Activated T-helper 17 cell treated with anti-CD3 and anti-CD28 coated beads, Interleukin-2, amount 50 U/mL, for 72 hours (primary cell): ENCODE results near the gene TCOF1. TPM values are rescaled to one million over a fixed set of nuclear protein-coding genes. Genes with fewer than 3 reads are reported as not detected.

Experiments used
- ATAC-seq: fragments of 150-1000 bp; cut with Tn5 transposase; replicated peaks from 2 replicates; pipeline ENCODE4 v1.10.0; 2021; ENCODE audit warnings: mild to moderate bottlenecking, moderate library complexity
- H3K27ac Mint-ChIP-seq: one replicate; pipeline ENCODE4 v1.8.0; 2022; ENCODE audit warnings: mixed read lengths
- H3K27me3 Mint-ChIP-seq: one replicate; pipeline ENCODE4 v1.8.0; 2022; ENCODE audit warnings: mixed read lengths
- H3K36me3 Mint-ChIP-seq: one replicate; pipeline ENCODE4 v1.8.0; 2022; ENCODE audit warnings: low read depth, mild to moderate bottlenecking, mixed read lengths
- H3K4me1 Mint-ChIP-seq: one replicate; pipeline ENCODE4 v1.8.0; 2022; ENCODE audit warnings: mixed read lengths
- H3K4me3 Mint-ChIP-seq: one replicate; pipeline ENCODE4 v1.8.0; 2022; ENCODE audit warnings: mild to moderate bottlenecking, mixed read lengths
- H3K9me3 Mint-ChIP-seq: one replicate; pipeline ENCODE4 v1.8.0; 2022; ENCODE audit warnings: mixed read lengths
- total RNA-seq, 2 donors: library from RNA; stranded (reverse); gene quantifications; one replicate each; pipeline ENCODE4 v1.2.3, GENCODE V29; 2022

TCOF1 gene
- total RNA-seq, 2 donors from 2014 or later, result 55.3 to 117 TPM

- no peak for ATAC-seq
- H3K36me3 Mint-ChIP-seq, result no peaks in the 10 kb centered on the region
Measured at GRCh38 chr5:150318613-150319483, 38.6 kb upstream of the TCOF1 start.

GRCh38 chr5:150319484-150319790, 38.1 kb upstream of the TCOF1 start:
- Mint-ChIP-seq H3K27me3 (peaks cover 5% of the 10 kb centered on the region), H3K27ac (no peak overlapping the region), H3K4me1 (no peaks in the 10 kb centered on the region), H3K9me3 (no peaks in the 10 kb centered on the region), H3K36me3 (no peaks in the 10 kb centered on the region), H3K4me3 (no peak overlapping the region)
- ATAC-seq, result no peak

More at GRCh38 chr5:150318613-150319483, 38.6 kb upstream of the TCOF1 start:
- no peaks in the 10 kb centered on the region for H3K4me1 Mint-ChIP-seq
- H3K27ac Mint-ChIP-seq, result no peak overlapping the region
- H3K4me3 Mint-ChIP-seq, result no peak overlapping the region
- peaks cover 5% of the 10 kb centered on the region for H3K27me3 Mint-ChIP-seq
- no peaks in the 10 kb centered on the region for H3K9me3 Mint-ChIP-seq

GRCh38 chr5:150320044-150320613, 37.4 kb upstream of the TCOF1 start:
- Mint-ChIP-seq H3K27ac (no peak overlapping the region), H3K27me3 (peaks cover 5% of the 10 kb centered on the region), H3K4me3 (no peak overlapping the region), H3K4me1 (no peaks in the 10 kb centered on the region), H3K36me3 (no peaks in the 10 kb centered on the region), H3K9me3 (no peaks in the 10 kb centered on the region)
- no peak for ATAC-seq

DNA sequence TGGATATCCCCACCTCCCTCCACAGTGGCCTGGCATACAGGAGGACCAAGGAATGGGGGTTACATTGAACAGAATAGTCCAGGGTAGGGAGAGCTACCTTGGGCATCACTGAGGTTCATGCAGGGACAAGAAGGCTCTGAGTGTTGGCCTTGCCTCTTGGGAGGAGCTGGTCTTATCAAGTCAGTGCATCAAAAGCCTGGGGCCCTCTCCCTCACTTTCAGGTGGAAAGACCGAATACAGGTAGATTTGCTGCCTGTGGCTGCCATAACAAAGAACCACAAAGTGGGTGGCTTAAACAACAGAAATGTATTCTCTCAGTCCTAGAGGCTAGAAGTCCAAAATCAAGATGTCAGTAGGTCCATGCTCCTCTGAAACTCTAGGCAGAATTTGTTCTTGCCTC, 36.3 kb upstream of the TCOF1 start:
- no peaks in the 10 kb centered on the region for H3K9me3 Mint-ChIP-seq
- no peak overlapping the region for H3K4me3 Mint-ChIP-seq
- no peak for ATAC-seq
- peaks cover 5% of the 10 kb centered on the region for H3K27me3 Mint-ChIP-seq
- H3K4me1 Mint-ChIP-seq, result no peaks in the 10 kb centered on the region
- H3K36me3 Mint-ChIP-seq, result no peaks in the 10 kb centered on the region
- H3K27ac Mint-ChIP-seq, result no peak overlapping the region

GRCh38 chr5:150321784-150322183, 35.7 kb upstream of the TCOF1 start:
- H3K9me3 Mint-ChIP-seq, result no peaks in the 10 kb centered on the region
- peaks cover 5% of the 10 kb centered on the region for H3K27me3 Mint-ChIP-seq
- no peak overlapping the region for H3K4me3 Mint-ChIP-seq
- no peak for ATAC-seq
- H3K27ac Mint-ChIP-seq, result no peak overlapping the region
- H3K4me1 Mint-ChIP-seq, result no peaks in the 10 kb centered on the region
- no peaks in the 10 kb centered on the region for H3K36me3 Mint-ChIP-seq

- ATAC-seq, result no peak
- Mint-ChIP-seq H3K4me3 (no peak overlapping the region), H3K4me1 (no peaks in the 10 kb centered on the region), H3K36me3 (no peaks in the 10 kb centered on the region), H3K9me3 (no peaks in the 10 kb centered on the region), H3K27me3 (peaks cover 5% of the 10 kb centered on the region), H3K27ac (no peak overlapping the region)
Measured at GRCh38 chr5:150322202-150322601, 35.3 kb upstream of the TCOF1 start.

DNA sequence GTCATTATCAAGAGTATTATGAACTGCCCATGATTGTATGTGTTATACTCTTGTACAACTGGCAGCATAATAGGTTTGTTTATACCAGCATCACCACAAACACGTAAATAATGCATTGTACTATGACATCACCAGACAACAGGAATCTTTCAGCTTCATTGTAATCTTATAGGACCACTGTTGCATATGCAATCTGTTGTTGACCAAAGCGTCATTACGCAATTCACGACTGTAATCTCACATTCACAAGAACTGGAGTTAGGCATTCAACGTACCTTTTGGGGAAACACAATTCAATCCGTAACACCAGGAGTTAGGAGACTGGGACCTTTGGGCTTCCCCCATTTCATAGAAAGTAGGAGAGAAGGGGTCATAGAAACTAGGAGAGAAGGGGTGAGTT, 34.4 kb upstream of the TCOF1 start:
- no peaks in the 10 kb centered on the region for H3K4me1 Mint-ChIP-seq
- H3K36me3 Mint-ChIP-seq, result no peaks in the 10 kb centered on the region
- no peak for ATAC-seq
- H3K9me3 Mint-ChIP-seq, result no peaks in the 10 kb centered on the region
- peaks cover 5% of the 10 kb centered on the region for H3K27me3 Mint-ChIP-seq
- H3K4me3 Mint-ChIP-seq, result no peak overlapping the region
- H3K27ac Mint-ChIP-seq, result no peak overlapping the region

DNA sequence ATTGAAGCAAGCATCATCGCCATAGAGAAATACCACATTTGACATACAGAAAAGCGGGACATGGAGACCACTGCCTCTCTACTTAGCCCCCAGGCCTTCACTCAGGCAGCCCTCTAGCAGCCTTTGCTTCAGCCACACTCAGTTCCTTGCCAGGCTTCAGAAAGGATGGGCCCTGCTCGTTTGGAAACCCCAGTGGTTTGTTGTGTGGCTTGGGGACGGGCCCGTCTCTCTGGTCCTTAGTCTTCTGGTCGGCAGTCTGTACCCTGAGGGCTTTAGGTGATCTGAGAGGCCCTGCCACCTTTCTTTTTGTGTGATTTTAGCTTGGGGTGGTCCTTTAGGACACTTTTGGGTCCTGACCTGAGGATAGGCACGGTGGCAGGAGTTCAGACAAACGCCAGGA, 33.7 kb upstream of the TCOF1 start:
- ATAC-seq, result no peak
- Mint-ChIP-seq H3K4me1 (no peaks in the 10 kb centered on the region), H3K27ac (no peak overlapping the region), H3K27me3 (peaks cover under 1% of the 10 kb centered on the region), H3K36me3 (no peaks in the 10 kb centered on the region), H3K9me3 (no peaks in the 10 kb centered on the region), H3K4me3 (no peak overlapping the region)

DNA sequence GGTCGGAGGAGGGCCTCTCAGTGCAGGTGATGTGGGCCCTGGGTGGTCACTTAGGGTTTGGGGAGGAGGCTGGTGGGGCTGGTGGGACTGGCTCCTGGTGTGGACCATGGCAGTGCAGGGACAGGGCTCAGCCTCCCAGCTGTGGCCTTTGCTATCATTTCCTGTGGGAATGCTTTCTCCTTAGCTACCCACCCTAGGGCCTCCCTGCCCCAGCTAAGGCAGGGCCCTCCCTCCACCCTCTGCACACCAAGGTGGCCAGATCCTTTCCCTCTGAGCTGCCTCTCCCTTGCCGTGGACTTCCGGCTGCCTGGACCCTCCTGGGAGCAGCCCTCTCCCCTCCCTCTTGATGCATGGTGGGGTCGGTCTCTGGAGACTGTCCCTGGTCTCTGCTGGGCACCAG, 32.1 kb upstream of the TCOF1 start:
- H3K27me3 Mint-ChIP-seq, result peaks cover 3% of the 10 kb centered on the region
- ATAC-seq, result no peak
- H3K9me3 Mint-ChIP-seq, result no peaks in the 10 kb centered on the region
- H3K4me3 Mint-ChIP-seq, result no peak overlapping the region
- H3K36me3 Mint-ChIP-seq, result no peaks in the 10 kb centered on the region
- H3K4me1 Mint-ChIP-seq, result no peaks in the 10 kb centered on the region
- no peak overlapping the region for H3K27ac Mint-ChIP-seq

DNA sequence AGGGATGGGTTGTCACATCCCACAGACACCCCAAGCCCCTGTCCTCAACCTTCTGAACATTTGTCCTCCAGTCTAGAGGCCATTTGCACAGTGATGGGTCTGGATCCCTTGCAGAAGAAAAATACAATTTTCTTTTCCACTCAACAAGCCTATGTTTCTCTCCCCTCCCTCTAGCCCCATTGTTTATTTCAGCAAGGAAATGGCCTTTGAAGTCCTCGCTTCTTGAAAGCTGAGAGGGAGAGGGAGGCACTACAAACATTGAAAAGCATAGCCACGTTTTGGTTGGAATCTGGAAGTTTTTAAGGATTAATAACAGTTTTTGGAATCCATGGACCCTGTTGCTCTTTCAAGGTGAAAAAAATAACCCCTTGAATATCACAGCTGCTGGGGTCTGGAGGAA, 30.8 kb upstream of the TCOF1 start:
- H3K27me3 Mint-ChIP-seq, result peaks cover 3% of the 10 kb centered on the region
- no peak for ATAC-seq
- no peak overlapping the region for H3K27ac Mint-ChIP-seq
- no peaks in the 10 kb centered on the region for H3K4me1 Mint-ChIP-seq
- no peaks in the 10 kb centered on the region for H3K36me3 Mint-ChIP-seq
- H3K4me3 Mint-ChIP-seq, result no peak overlapping the region
- H3K9me3 Mint-ChIP-seq, result no peaks in the 10 kb centered on the region

DNA sequence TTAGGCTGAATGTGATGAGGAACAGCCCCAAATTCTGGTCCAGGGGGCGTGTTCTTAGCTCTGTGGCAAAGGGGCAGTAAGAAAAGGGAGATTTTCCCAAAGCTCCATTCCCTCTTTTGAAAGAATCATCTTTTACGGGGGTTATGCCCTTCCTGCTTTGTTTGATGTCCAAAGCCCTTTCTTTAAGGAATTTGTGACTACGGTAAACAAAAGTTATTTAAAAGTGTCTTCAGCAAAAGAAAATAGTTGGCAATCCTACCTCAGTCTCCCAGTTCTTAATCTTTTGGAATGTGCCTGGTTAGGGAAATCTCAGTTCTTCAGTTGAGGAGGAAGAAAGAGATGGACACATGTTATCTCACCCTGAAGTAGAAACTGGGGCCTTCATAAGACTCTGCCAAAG, 30.4 kb upstream of the TCOF1 start:
- Mint-ChIP-seq H3K4me1 (no peaks in the 10 kb centered on the region), H3K9me3 (no peaks in the 10 kb centered on the region), H3K27ac (no peak overlapping the region), H3K4me3 (no peak overlapping the region), H3K27me3 (peaks cover 3% of the 10 kb centered on the region), H3K36me3 (no peaks in the 10 kb centered on the region)
- ATAC-seq, result no peak

DNA sequence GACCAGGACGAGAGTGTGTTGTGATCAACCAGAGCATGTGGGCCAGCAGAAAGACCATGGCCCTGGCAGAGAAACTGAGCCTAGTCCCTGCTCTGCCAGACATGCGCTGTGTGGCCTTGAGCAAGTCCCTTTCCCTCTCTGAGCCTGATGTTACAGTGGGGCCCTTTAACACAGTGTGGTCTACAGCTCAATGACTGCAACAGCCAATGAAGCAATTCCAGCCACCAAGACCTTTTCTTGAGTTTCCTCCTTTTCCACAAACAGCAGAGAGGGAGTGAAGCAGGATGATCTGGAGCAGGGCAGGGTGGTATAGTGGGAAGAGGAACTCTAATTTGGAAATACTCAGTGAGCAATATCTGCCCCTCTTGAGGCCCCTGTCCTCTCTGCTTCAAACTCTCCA, 29.0 kb upstream of the TCOF1 start:
- no peak for ATAC-seq

DNA sequence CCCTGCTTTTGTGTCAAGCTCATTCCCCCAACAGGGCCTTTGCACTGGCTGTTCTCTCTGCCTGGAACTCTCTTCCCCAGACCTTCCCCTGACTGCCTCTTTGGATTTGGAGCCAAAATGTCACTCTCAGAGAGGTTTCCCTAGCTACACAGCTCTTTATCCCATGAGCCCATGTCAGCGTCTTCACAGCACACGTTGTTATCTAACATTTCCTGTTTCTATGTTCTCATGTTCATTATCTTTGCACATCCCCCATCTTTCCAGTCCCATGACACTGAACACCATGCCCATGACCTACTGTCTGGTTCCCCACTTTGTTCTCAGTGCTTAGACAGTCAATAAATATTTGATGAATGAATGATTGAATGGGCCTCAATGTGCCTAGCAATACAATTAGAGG, 28.5 kb upstream of the TCOF1 start:
- Mint-ChIP-seq H3K27ac (no peak overlapping the region), H3K9me3 (no peaks in the 10 kb centered on the region), H3K27me3 (peaks cover 3% of the 10 kb centered on the region), H3K4me3 (no peak overlapping the region), H3K36me3 (no peaks in the 10 kb centered on the region), H3K4me1 (no peaks in the 10 kb centered on the region)
- no peak for ATAC-seq

More for the DNA sequence above, 29.0 kb upstream of the TCOF1 start:
- no peaks in the 10 kb centered on the region for H3K9me3 Mint-ChIP-seq
- H3K27ac Mint-ChIP-seq, result no peak overlapping the region
- peaks cover 3% of the 10 kb centered on the region for H3K27me3 Mint-ChIP-seq
- no peaks in the 10 kb centered on the region for H3K36me3 Mint-ChIP-seq
- no peaks in the 10 kb centered on the region for H3K4me1 Mint-ChIP-seq
- no peak overlapping the region for H3K4me3 Mint-ChIP-seq

GRCh38 chr5:150329881-150330876, 27.3 kb upstream of the TCOF1 start:
- ATAC-seq, result no peak
- H3K9me3 Mint-ChIP-seq, result no peaks in the 10 kb centered on the region
- no peak overlapping the region for H3K4me3 Mint-ChIP-seq
- no peak overlapping the region for H3K27ac Mint-ChIP-seq
- H3K4me1 Mint-ChIP-seq, result no peaks in the 10 kb centered on the region
- no peaks in the 10 kb centered on the region for H3K36me3 Mint-ChIP-seq
- peaks cover 3% of the 10 kb centered on the region for H3K27me3 Mint-ChIP-seq
